SU-DHL-6 (cell line): Measurements from ENCODE around the gene SCT.

ENCODE experiments used
- CTCF ChIP-seq: fragments of 200-600 bp; sonication (generic); IDR thresholded peaks from one replicate; pipeline ENCODE4 v1.5.1; 2017; ENCODE audit warnings: antibody characterized with exemption, mild to moderate bottlenecking, low read length, moderate library complexity; ENCODE audit not compliant: insufficient read depth, poor library complexity, severe bottlenecking
- EZH2phosphoT487 ChIP-seq: fragments of 200-600 bp; sonication (generic), shearing (Covaris generic); conservative IDR thresholded peaks from 2 replicates; pipeline ENCODE4 v1.6.1; 2018; ENCODE audit warnings: mild to moderate bottlenecking, antibody characterized with exemption, low read length, moderate library complexity, mixed read lengths

GRCh38 chr11:657691-658126 is 30.7 kb upstream of the SCT start:
- TF ChIP-seq CTCF: no peak
- no peak for TF ChIP-seq EZH2phosphoT487
